T-helper 2 cell treated with Interferon-gamma antibody and Interleukin-4, amounts not matched to agents 100 ng/mL and 5 ng/mL, for 36 hours (primary cell): ENCODE data around the gene CSF1. TPM values are rescaled to one million over a fixed set of nuclear protein-coding genes. Genes with fewer than 3 reads are reported as not detected.
"Not testable (repeated sequence)": the region's sequence is repeated elsewhere in the genome, so short reads cannot be mapped to it uniquely, and the experiment has no call there.

Experiments
- intact Hi-C: fragments of 100-400 bp; cut with micrococcal nuclease; formaldehyde crosslinking; loops from one replicate; pipeline ENCODE4 v1.15.1; 2023
- total RNA-seq: library from RNA; stranded (reverse); gene quantifications from 2 replicates; pipeline ENCODE4 v1.2.3, GENCODE V29; 2022

The CSF1 gene
- total RNA-seq, 1 donor from 2014 or later = 75.0 TPM

DNA sequence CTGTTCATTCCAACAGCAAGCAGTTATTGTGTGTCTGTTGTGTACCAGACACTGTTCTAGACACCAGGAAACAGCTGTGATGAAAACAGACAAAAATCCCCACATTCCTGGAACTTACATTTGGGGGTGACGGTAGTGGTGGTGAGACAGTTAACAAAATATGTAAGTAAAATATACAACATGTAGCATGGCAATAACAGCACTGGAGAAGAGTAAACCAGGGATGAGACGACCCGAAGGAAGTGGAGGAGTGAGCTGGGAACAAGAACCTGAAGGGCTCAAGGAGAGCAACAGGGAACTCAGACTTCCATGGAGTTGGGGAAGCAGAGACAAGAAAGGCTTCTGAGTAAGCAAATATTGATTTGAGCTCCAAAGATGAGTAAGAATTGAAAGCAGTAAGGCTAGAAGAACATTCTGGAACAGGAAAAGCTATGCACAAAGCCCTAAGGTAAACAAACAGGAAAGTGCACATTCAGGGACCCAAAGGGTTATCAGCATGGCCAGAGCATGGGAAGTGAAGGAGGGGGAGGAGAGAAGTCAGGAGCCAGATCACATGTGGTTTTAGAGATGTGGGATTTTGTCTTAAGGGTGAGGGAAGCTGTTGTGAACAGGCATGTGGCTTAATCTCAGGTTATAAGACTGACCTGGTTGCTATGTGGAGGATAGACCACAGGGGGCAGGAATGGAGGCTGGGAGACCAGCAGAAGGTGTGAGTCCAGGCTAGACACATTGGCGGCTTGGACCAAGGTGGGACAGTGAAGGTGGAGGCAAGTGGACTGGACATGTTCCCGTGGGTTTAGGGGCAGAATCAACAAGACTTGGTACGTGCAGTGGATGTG is 7.3 kb downstream of the CSF1 start:
- intact Hi-C loops = no loop called here

DNA sequence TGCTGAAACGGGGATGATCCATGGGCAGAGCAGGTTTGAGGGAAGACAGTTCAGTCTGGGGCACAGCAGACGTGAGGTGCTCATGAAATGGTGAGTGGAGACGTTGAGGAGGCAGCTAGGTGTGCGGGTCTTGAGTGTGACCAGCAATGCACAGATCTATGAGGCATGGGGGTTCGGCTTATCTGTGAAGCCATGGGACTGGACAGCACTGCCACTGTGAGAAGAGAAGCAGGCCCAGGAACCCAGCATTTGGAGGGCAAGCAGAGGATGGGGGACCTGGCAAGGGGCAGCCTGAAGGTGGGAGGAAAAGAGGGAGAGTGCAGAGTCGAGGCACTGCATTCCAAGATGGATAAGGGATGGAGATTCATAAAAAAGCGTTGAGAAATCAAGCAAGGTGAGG is 8.0 kb downstream of the CSF1 start:
- intact Hi-C loops = no loop called here

DNA sequence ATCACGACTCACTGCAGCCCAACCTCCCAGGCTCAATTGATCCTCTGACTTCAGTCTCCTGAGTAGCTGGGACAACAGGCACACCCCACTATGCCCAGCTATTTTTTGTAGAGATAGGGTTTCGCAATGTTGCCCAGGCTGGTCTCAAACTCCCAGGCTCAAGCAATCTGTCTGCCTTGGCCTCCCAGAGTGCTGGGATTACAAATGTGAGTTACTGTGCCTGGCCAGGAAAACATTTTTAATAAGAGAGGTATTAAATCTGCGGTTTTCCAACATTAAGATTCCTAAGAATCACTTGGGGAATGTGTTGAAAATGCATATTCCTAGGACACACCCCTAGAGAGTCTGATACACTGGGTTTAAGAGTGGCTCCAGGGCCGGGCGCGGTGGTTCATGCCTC is 8.7 kb downstream of the CSF1 start:
- intact Hi-C loops = no loop called here

DNA sequence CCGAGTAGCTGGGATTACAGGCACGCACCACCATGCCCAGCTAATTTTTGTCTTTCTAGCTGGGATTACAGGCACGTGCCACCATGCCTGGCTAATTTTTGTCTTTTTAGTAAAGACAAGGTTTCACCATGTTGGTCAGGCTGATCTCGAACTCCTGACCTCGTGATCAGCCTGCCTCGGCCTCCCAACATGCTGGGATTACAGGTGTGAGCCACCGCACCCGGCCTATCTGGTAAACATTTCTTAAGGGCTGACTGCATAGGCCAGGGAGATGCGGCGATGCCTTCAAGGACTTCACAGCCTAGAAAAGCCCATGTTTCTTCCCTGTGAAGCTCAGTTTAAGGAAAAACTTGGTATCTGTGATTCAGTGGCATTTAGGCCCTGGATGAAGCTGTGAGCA is 9.7 kb downstream of the CSF1 start:
- intact Hi-C loops = not testable (repeated sequence)

DNA sequence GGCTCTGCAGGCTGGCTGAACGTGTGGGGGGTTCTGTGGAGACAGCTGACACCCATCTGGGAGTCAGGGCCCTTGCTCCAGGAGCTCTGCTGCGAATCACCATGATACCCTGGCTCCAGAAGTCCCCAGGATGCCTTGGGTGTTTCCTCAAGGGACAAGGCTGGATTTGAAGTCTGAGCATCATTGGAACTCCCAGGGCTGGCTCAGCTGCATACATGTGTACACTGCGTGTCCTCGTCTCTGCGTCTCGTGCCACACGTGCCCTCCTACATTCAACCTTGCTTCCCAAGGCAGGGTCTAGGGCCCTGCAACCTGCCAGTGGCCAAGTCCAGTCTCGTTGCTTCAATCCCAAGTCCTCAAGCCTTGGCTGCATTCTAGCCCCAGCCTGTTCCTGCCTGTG is 11.7 kb downstream of the CSF1 start:
- intact Hi-C loops = no loop called here

DNA sequence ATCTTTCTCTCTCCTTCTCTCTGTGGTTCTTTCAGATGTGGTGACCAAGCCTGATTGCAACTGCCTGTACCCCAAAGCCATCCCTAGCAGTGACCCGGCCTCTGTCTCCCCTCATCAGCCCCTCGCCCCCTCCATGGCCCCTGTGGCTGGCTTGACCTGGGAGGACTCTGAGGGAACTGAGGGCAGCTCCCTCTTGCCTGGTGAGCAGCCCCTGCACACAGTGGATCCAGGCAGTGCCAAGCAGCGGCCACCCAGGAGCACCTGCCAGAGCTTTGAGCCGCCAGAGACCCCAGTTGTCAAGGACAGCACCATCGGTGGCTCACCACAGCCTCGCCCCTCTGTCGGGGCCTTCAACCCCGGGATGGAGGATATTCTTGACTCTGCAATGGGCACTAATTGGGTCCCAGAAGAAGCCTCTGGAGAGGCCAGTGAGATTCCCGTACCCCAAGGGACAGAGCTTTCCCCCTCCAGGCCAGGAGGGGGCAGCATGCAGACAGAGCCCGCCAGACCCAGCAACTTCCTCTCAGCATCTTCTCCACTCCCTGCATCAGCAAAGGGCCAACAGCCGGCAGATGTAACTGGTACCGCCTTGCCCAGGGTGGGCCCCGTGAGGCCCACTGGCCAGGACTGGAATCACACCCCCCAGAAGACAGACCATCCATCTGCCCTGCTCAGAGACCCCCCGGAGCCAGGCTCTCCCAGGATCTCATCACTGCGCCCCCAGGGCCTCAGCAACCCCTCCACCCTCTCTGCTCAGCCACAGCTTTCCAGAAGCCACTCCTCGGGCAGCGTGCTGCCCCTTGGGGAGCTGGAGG is 12.7 kb downstream of the CSF1 start:
- intact Hi-C loops = no loop called here

DNA sequence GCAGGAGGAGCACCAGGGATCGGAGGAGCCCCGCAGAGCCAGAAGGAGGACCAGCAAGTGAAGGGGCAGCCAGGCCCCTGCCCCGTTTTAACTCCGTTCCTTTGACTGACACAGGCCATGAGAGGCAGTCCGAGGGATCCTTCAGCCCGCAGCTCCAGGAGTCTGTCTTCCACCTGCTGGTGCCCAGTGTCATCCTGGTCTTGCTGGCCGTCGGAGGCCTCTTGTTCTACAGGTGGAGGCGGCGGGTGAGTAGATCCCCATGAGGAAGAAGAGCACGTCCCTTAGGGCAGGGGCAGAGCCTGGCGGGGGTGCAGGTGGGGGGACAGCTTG is 13.3 kb downstream of the CSF1 start:
- intact Hi-C loops = no loop called here

DNA sequence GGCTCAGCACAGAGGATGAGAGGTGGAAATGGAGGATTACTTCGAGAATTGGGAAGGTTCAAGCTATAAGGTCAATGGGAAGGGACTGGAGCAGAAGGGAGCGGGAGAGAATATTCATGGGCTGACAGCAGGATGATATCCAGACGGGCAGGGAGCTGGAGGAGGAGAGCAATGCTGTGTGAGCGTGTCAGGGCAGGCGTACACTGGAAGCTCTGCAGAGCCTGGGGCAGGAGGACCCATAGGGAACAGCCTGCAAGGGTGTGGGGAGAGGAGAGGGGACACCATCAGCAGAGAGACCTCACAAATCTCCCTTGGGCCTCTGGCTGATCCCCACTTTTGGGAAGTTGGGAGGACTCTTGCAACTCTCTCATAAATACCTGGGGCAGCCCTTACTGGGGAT is 13.7 kb downstream of the CSF1 start:
- intact Hi-C loops = no loop called here

DNA sequence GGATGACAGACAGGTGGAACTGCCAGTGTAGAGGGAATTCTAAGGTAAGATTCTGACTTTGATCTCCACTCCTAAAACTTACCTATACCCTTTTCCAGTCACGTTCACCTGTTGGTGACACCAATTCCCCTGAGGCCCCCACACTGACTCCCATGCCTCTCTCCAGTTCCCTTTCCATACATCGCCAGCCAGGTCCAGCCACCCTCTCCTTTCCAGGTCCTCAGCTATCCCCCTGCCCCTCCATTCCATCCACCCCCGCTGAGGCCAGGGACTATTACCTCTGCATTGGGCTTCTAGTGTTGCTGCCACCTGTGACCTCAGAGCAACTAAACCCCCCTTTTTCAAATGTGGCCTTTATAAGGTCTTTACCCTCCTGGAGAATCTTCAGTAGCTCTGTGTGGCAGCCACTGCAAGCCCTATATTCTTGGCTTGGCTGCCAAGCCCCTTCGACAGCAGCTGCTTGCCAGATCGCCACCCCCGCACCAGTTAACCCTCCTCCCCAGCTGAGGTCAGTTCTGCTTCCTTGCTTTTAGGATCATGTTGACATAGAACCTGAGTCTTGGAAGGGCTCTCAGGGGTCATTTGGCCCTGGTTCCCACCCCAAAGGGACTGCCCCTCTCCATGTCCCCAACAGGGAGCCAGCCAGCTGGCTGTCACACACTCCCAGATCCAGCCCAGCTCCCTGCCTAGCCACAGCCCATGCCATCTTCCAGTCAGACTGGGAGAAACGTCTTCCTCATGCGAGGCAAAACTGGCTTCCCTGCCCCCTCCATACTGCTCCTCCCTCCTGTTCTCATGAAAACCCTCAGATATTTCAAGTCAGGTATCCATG is 14.7 kb downstream of the CSF1 start:
- intact Hi-C loops = no loop called here

DNA sequence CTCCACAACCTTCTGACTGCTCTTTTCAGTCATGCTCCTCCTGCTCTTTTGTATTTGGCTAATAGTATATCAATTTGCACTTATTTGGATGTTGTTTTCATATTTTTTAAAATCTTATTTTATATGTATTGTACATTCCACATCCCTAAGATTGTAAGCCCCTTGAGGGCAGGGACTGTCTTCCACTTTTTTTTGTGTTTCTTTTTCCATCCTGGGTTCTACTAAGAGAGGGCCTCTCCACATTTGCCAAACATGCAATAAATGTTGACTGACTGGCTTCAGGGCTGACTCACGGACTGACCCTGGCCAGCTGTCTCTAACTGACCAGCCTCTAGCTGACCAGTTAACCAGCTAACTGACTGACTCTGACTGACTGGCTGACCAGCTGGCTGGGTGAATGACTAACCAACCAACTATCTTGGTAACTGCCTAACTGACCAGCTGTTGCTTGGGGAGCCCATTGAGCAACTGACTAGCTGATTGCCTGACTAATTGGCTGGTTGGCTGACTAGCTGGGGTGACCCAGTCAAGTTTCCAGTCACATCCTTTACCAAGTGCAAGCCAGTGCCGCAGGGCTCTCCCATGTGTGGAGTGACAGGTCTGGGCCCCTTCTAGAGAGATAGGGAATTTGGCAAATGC is 16.1 kb downstream of the CSF1 start:
- intact Hi-C loops = no loop called here

DNA sequence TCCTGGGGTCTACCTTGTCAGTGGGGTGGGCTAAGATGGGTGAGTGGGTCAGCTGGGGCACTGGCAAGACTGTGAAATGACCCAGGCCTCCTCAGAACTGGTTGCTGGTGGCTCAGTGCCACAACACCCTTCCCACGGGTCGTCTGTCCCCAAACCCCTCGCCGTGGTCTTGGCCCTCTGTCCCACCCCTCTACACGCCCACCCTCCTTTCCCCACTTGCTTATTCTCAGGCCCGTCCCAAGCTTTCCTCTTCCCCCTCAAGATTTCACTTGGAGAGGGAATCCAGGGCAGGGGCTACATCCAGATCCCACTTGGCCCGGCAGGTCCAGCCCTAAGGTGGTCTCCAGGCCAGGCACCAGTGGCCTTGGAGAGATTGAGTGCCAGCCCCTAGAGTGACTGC is 16.7 kb downstream of the CSF1 start:
- intact Hi-C loops = no loop called here

DNA sequence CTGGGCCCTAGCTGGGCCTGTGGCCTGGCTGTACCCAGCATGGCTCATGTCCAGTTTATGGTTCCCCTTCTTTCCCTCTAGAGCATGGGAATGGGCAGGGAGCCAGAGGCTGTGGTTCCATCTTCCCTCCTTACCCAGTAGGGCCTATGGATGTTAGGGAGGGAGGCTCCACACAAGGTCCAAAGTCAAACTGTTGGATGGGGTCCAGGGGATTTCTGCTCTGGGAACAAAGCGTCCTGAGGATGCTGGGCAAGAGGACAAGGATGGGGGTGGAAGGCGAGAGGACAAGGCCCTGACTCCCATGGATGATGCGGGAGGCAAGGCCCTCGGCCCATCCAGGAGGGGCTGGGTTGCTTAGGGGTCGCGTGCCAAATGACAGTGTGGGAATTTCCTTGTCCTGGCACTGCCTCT is 17.3 kb downstream of the CSF1 start:
- intact Hi-C loops = no loop called here

DNA sequence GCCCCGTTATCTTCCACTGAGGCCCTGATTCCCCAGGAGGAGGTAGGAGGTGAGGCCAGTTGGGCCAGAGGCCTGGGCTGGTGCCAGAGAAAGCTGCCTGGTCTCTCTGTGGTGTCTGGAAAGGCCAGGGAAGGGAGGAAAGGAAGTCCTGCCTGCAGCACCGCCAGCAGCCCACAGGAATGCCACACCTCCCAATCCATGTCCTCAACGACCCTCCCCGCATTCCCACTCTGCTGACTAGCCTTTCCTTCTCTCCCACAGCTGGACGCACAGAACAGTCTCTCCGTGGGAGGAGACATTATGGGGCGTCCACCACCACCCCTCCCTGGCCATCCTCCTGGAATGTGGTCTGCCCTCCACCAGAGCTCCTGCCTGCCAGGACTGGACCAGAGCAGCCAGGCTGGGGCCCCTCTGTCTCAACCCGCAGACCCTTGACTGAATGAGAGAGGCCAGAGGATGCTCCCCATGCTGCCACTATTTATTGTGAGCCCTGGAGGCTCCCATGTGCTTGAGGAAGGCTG is 18.0 kb downstream of the CSF1 start:
- intact Hi-C loops = no loop called here

DNA sequence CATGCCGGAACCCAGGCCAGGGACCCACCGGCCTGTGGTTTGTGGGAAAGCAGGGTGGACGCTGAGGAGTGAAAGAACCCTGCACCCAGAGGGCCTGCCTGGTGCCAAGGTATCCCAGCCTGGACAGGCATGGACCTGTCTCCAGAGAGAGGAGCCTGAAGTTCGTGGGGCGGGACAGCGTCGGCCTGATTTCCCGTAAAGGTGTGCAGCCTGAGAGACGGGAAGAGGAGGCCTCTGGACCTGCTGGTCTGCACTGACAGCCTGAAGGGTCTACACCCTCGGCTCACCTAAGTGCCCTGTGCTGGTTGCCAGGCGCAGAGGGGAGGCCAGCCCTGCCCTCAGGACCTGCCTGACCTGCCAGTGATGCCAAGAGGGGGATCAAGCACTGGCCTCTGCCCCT is 18.5 kb downstream of the CSF1 start:
- intact Hi-C loops = no loop called here

DNA sequence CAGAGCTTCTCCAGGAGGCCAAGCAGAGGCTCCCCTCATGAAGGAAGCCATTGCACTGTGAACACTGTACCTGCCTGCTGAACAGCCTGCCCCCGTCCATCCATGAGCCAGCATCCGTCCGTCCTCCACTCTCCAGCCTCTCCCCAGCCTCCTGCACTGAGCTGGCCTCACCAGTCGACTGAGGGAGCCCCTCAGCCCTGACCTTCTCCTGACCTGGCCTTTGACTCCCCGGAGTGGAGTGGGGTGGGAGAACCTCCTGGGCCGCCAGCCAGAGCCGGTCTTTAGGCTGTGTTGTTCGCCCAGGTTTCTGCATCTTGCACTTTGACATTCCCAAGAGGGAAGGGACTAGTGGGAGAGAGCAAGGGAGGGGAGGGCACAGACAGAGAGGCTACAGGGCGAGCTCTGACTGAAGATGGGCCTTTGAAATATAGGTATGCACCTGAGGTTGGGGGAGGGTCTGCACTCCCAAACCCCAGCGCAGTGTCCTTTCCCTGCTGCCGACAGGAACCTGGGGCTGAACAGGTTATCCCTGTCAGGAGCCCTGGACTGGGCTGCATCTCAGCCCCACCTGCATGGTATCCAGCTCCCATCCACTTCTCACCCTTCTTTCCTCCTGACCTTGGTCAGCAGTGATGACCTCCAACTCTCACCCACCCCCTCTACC is 19.1 kb downstream of the CSF1 start:
- intact Hi-C loops = no loop called here

DNA sequence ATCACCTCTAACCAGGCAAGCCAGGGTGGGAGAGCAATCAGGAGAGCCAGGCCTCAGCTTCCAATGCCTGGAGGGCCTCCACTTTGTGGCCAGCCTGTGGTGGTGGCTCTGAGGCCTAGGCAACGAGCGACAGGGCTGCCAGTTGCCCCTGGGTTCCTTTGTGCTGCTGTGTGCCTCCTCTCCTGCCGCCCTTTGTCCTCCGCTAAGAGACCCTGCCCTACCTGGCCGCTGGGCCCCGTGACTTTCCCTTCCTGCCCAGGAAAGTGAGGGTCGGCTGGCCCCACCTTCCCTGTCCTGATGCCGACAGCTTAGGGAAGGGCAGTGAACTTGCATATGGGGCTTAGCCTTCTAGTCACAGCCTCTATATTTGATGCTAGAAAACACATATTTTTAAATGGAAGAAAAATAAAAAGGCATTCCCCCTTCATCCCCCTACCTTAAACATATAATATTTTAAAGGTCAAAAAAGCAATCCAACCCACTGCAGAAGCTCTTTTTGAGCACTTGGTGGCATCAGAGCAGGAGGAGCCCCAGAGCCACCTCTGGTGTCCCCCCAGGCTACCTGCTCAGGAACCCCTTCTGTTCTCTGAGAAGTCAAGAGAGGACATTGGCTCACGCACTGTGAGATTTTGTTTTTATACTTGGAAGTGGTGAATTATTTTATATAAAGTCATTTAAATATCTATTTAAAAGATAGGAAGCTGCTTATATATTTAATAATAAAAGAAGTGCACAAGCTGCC is 19.8 kb downstream of the CSF1 start:
- intact Hi-C loops = no loop called here

DNA sequence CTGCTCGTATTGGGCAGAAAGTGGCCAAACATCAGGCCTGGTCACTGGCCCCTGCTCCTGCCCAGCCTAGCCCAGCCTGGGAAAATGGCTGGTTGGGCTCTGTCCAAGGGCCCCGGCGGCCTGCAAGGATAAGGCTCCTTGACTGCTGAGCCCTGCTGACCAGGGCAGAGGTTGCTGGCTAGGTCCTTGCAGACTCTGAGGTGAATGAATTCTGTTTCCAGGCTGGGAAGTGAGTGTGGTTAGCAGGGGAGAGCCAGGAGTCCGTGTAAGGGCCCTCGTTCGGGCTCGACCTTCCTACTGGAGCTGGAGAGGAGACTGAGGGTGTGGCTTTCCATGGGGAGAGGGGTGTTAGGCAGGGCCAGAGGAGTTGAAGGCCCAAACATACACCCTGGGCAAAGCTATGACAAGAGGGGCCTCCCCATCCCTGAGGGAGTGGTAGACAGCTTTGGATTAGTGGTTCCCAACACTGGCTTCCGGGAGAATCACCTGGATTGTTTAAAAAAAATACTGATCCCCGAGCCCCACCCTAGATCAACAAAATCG is 20.6 kb downstream of the CSF1 start:
- intact Hi-C loops = no loop called here

DNA sequence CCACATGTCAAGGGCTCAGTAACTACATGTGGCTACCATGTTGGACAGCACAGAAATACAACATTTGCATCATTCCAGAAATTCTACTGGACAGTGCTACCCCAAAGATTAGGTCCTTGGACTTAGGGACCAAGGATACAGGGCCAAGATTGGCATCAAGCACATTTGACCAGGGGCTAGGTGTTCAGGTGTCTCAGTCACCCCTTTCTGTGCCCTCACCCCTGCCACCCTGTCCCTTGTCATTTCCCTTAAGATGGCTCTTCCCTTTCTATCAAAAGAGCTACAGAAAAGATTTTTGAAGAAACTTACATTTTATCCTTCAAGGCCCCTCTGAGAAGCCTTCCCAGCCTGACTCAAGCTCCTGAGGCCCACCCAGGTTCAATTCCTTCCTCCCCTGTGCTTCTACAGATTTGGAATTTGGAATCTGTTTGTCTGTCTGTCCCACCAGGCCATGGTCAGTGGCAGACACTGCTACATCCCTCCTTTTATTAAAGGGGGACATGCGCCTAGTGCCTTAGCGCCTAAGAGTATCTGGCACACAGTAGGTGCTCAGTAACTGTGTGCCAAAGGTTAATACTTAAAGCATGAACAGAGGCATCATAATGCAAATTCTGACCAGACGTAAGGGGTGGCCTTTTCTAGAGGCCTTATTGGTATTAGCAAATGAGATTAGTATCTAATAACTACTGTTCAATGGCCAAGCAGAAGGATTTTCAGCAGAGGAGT is 21.4 kb downstream of the CSF1 start:
- intact Hi-C loops = no loop called here

DNA sequence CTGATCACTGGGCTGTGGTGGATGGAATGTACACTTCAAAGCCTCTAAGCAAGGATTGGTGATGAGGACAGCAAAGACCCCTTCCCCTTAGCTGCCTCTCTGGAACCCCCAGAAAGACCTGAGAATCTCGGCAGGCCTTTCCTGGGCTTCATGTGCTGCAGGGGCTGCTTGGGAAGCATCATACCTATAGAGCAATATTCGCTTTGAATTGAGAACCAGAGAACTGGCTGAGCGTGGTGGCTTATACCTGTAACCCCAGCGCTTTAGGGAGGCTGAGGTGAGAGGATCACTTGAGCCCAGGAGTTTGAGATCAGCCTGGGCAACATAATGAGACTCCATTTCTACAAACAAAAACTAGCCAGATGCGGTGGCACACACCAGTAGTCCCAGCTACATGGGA is 22.0 kb downstream of the CSF1 start:
- intact Hi-C loops = no loop called here
